ENCODE data around the gene SLC12A6.
A peak's percentile ranks its signal among the peaks of the same experiment; 100 is the strongest.
"Not testable (repeated sequence)": the region's sequence is repeated elsewhere in the genome, so short reads cannot be mapped to it uniquely, and the experiment has no call there.

The SLC12A6 gene

DNA sequence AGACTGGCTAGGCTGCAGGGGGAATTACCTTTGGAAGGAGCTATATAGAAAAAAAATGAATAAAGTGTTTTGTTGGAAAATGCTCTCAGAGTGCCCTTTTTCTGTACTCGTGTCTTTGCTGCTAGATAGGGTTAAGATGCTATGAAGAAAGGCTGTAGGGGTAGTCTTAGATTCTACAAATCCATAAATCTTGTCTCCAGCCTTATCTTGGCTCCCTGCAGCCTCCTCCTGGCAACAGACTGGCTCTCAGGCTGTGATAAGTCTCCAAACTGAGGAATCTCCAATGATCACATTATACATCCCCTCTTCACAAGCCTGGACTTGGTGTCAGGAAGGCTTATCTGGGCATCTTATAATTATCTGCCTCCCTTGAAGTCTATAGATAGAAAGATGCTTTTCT is 20.1 kb upstream of the SLC12A6 start:
- no peak for DNase-seq (ENCODE audit: low spot score)

DNA sequence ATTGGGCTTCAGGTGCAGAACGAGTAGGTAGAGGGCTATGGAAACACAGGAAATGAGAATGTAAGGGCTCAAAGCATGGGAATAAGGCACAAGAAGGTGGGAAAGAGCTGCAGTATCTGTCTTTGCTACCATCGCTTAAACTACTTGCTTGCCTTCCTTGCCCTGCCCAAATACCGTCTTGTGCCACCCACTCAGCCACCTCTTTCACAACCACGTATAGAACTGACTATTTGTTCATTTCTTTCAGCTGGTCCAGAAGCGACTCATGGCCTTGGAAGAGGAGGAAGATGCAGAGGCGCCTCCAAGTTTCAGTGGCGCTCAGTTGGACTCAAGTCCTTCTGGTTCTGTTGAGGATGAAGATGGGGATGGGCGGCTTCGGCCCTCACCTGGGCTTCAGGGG is 17.7 kb upstream of the SLC12A6 start:
- DNase-seq (ENCODE audit: low spot score) = no peak

DNA sequence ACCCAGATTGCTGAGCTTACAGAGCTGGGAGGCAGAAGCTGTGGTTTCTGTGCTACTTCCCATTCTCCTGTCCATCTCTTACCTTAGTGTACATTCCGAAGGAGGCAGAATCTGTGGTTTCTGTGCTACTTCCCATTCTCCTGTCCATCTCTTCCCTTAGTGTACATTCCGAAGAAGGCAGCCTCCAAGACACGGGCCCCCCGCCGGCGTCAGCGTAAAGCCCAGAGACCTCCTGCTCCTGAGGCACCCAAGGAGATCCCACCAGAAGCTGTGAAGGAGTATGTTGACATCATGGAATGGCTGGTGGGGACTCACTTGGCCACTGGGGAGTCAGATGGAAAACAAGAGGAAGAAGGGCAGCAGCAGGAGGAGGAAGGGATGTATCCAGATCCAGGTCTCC is 16.7 kb upstream of the SLC12A6 start:
- no peak for DNase-seq (ENCODE audit: low spot score)

DNA sequence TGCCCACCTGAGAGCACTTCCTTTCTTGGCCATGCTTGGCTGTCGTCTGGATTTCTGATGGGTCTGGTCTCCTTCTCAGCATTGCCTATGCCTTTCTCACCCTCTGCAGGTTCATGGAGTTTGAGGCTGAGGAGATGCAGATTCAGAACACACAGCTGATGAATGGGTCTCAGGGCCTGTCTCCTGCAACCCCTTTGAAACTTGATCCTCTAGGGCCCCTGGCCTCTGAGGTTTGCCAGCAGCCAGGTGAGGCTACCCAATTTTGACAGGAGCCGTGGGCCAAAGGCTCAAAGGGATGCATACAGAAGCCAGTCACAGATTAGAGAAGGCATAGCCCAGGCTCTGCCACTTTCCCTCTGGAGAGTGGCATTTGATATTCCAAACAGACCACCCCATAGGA is 16.0 kb upstream of the SLC12A6 start:
- no peak for DNase-seq (ENCODE audit: low spot score)

DNA sequence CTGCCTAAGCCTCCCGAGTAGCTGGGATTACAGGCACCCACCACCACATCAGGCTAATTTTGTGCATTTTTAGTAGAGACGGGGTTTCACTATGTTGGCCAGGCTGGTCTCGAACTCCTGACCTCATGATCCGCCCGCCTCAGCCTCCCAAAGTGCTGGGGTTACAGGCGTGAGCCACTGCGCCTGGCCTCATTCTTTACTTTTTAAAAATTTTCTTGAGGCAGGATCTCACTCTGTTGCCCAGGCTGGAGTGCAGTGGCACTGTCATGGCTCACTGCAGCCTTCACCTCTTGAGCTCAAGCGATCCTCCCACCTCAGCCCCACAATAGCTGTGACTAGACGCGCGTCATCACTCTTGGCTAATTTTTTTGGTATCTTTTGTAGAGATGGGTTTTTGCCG is 15.4 kb upstream of the SLC12A6 start:
- DNase-seq (ENCODE audit: low spot score) = not testable (repeated sequence)

DNA sequence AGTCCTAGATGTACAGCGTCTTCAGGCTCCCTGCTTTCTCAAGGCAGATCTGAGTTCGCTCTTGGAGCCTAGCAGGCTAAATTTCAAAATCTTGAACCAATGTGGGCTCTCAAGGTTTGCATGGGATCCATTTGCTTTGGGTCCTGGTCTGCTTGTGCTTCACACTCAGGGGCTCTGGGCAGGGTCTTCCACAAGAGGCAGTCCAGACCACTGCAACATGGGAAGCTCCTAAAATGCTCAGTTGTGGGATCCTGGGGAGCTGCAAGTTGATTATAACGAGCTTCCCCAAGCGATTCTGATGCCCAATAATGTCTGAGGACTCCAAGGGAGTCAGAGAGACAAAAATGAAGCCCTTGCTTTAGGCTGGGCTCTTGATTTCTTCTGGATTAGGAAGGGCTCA is 12.2 kb upstream of the SLC12A6 start:
- no peak for DNase-seq (ENCODE audit: low spot score)

DNA sequence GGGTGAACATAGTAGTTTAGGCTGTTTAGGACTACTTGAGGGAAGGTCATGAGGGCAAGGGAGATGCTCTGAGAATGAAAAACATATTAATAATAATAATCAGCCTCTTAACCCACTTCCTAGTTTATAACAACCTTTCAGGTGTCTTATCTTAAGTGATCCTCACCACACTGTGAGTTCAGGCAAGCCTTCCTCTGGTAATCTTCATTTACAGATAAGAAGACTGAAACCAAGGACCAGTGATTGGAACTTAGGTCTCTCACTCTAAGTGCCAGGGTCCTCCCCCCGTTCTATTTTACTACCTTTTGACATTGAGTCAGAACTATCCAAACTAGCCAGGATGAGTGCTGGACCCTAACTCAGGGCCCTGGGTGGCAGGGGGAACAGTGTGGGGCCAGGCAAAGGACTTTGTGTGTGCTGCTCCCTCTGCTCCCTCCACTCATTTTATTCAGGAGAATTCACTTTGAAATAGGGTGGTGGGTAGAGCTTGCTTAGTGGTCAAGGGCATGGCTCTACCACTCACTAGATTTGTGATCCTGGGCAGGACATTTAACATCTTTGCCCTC is 11.2 kb upstream of the SLC12A6 start:
- no peak for DNase-seq (ENCODE audit: low spot score)

DNA sequence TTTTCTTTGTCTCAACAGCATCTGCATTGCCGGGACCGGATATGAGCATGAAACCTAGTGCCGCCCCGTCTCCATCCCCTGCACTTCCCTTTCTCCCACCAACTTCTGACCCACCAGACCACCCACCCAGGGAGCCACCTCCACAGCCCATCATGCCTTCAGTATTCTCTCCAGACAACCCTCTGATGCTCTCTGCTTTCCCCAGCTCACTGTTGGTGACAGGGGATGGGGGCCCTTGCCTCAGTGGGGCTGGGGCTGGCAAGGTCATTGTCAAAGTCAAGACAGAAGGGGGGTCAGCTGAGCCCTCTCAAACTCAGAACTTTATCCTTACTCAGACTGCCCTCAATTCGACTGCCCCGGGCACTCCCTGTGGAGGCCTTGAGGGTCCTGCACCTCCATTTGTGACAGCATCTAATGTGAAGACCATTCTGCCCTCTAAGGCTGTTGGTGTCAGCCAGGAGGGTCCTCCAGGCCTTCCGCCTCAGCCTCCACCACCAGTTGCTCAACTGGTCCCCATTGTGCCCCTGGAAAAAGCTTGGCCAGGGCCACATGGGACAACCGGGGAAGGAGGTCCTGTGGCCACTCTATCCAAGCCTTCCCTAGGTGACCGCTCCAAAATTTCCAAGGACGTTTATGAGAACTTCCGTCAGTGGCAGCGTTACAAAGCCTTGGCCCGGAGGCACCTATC is 10.5 kb upstream of the SLC12A6 start:
- DNase-seq (ENCODE audit: low spot score) = no peak

- DNase-seq (ENCODE audit: low spot score) = peak; percentile 59
Measured at GRCh38 chr15:34342737-34343575, 5.4 kb upstream of the SLC12A6 start, which contains the start of the genes NOP10 and NUTM1. TSS of gene NOP10 (minus strand) at chr15:34343136. CDS start at chr15:34343073, 63 bp downstream. TSS of gene NUTM1 (plus strand) at chr15:34343315. CDS start at chr15:34343697, 382 bp downstream.

DNA sequence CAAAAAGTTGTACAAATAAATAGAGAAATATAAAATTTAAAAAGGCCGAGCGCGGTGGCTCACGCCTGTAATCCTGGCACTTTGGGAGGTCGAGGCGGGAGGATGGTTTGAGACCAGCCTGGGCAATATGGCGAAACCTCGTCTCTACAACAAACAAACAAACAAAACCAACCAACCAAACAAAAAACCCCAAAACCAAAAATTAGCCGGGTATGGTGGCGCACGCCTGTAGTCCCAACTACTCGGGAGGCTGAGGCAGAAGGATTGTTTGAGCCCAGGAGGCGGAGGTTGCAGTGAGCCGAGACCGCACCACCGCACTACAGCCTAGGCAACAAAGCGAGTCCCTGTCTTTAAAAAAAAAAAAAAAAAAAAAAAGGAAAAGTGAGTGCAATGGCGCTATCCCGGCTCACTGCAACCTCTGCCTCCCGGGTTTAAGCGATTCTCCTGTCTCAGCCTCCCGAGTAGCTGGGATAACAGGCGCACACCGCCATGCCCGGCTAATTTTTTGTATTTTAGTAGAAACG is 4.7 kb upstream of the SLC12A6 start:
- DNase-seq (ENCODE audit: low spot score) = not testable (repeated sequence)

DNA sequence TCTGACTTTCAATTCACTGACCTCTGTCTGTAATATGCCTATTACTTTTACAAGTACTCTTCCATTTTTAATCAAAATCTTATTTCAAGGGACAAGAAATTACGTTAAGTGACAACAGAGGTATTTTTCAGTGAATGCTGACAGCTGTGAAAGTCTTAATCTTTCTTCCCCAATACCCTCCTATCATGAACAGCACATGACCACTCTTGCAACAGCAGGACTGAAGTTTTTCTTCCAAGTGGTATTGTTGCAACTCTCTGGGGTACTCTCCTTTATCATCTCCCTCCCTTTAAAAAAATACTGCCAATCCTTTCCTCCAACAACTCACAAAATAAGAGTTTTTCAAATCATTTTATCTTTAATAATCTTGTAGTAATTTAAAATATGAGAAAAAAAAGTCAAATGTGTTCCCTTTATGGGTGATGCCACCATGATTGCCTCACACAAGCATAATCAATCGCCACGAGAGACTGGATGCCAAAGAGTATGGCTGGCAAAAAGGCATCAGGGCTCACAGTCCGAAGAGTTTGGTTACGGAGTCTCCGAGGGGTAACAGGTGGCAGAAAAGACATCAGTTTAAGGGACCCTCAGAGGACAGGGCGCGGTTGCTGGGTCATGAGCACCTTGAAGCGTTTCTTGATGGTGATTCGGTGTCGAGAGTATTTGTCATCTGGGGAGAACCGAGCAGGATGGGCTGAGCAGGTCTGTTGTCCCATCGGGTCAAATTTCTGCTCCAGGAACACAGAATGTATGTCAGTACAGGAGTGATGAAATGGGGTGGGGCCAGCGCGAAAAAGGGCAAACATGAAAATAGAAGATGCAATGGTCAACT is 4.0 kb upstream of the SLC12A6 start:
- no peak for DNase-seq (ENCODE audit: low spot score)

GRCh38 chr15:34339946-34340345 is 2.4 kb upstream of the SLC12A6 start:
- no peak for DNase-seq (ENCODE audit: low spot score)

DNA sequence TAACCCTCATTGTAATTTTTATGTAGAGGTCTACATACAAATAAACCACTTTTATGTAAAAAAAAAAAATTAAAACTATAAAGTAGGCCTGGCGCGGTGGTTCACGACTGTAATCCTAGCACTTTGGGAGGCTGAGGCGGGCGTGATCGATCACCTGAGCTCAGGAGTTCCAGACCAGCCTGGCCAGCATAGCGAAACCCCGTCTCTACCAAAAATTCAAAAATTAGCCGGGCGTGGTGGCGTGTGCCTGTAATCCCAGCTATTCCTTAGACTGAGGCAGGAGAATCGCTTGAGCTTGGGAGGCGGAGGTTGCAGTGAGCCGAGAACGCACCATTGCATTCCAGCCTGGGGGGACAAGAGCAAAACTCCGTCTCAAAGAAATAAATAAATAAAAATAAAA is 766 bp upstream of the SLC12A6 start:
- no peak for DNase-seq (ENCODE audit: low spot score)

- no peak for DNase-seq (ENCODE audit: low spot score)
Measured at GRCh38 chr15:34336991-34337556, 507 bp downstream of the SLC12A6 start.

DNA sequence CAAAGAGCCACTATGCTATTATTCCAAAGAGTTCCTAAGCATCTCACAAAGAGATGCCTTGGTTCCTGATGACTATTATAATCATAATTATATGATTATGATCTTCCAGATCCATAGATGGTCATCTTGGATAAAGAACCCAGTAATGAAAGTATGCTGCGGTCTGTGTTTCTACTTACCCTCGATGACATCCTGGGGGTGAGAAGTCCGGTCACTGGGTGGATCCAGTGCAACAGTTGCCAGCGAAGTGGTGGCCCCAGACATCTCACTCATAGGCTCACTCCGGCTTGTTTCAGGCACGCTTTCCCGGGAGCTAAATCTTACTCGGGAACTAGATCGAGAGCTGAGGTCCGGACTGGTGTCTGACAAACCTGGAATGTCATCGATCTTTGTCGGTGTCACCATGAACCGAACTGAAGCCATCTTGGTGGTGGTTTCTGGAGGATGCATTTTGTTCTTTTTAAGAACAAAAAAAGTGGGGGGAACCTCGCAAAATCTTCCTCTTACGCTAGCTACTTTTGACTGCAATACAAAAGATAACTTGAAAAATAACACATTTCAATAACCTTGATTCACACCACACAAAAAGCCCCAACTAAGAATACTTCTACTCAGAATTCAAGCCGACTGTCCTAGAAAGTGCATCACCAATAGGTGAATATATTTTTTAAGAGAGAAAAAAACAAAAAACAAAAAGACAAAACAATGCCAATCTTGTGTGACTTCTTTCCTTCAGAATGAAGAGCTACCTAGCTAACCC is 1.2 kb downstream of the SLC12A6 start:
- no peak for DNase-seq (ENCODE audit: low spot score)

- no peak for DNase-seq (ENCODE audit: low spot score)
Measured at GRCh38 chr15:34335176-34336032, 2.2 kb downstream of the SLC12A6 start.

DNA sequence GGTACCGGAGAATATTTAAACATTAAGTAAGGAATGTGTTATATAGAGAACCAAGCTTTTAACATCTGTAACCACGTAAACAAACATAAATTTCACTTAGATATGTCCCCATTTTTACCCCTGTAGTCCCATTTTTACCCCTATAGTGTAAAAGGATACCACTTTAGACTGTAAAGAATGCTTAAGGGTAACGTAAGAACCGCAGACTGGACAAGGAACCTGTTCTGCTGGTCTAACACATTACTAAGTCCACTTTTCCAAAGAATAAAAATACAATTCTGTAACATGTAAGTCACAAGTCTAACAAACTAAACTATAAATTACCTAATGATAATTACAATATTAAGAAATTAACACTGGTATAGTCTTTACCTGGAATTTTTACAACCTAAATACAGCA is 2.9 kb downstream of the SLC12A6 start:
- no peak for DNase-seq (ENCODE audit: low spot score)

DNA sequence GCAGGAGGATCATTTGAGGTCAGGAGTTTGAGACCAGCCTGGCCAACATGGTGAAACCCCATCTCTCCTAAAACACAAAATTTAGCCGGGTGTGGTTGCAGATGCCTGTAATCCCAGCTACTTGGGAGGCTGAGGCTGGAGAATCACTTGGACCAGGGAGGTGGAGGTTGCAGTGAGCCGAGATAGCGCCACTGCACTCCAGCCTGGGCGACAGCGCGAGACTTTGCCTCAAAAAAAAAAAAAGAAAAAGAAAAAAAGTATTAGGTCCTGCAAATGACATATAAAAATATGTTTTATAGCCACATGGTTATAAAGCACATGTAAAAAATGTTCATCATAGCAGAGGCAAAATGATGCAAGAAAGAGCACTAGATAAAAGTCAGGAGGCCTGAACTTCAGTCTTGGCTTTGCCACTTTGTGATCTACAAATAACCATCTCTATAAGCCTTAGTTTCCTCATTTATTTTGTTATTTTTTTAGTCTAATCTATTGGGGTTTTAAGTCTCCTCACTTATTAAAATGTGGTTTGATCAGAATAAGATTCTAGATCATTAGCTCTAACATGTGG is 4.9 kb downstream of the SLC12A6 start:
- DNase-seq (ENCODE audit: low spot score) = no peak

GRCh38 chr15:34331809-34332208 is 5.8 kb downstream of the SLC12A6 start:
- DNase-seq (ENCODE audit: low spot score) = no peak
